Breast epithelium (tissue), 3 donors: ENCODE results near the gene TCOF1.

Experiments
- CTCF ChIP-seq, 3 donors: fragments of 450-650 bp; IDR thresholded peaks; one replicate each; pipeline ENCODE4 v1.5.1; 2016 to 2017; ENCODE audit warnings: antibody characterized with exemption in 3 of 3, mild to moderate bottlenecking in 3 of 3, moderate library complexity in 3 of 3
- POLR2AphosphoS5 ChIP-seq, 3 donors: sonication (generic); formaldehyde crosslinking; IDR thresholded peaks; one replicate each; pipeline ENCODE4 v1.6.1; 2017; ENCODE audit warnings: antibody characterized with exemption in 3 of 3

- TF ChIP-seq CTCF (IDR thresholded peaks at IDR 0.05), result no peak
- no peak for TF ChIP-seq POLR2AphosphoS5 (IDR thresholded peaks at IDR 0.05)
Measured at GRCh38 chr5:150319484-150319790, 38.1 kb upstream of the TCOF1 start.
